GM21825 (cell line): Measurements from ENCODE around the gene PRKD2.
"Not testable (repeated sequence)": the region's sequence is repeated elsewhere in the genome, so short reads cannot be mapped to it uniquely, and the experiment has no call there.

Source experiments
- ATAC-seq: cut with Tn5 transposase; IDR thresholded peaks from one replicate; pipeline ENCODE4 v1.9.1; 2021; ENCODE audit warnings: mild to moderate bottlenecking, moderate library complexity; ENCODE audit not compliant: unreplicated experiment

Gene PRKD2

DNA sequence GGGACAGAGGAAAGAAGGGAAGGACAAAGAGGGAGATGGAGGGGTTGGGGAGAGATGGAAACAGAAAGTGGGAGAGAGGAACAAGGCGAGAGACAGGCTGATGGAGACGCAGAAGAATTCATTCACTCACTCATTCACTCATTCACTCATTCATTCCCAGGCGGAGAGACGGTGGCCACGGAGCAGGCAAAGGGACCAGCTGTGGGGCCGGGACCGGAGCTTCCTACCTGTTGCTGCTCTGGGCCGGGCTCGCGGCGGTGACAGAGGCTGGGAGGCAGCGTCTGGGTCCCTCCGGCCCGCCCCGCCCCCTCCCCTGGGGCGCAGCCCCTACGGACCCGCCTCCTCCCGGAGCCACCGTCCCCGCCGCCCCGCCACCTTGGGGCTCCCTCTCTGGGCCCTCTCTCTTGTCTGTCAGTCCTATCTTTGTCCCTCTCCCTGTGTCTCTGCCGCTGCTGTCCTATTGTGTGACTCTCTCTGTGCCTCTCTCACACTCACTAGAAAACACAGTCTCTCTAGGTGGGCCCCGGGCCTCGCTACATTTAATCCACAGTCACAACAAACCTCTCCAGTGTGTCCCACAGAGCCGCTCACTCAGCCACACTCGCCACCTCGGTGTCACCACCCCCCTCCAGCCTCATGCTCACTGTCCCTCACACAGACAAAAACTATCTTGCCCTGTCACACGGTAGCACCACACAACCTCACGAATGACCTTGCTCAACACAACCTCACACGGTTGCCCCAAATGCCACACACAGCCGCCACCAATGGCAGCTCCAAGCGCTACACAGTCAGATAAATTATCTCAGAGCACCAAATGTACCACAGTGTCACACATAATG lies 80.8 kb downstream of the PRKD2 start, which contains the start of gene GNG8:
GNG8 (minus strand) TSS at position 283 of the 842 bp plus-strand sequence. CDS start 1,520 bp downstream, outside the sequence.
- no peak for ATAC-seq

DNA sequence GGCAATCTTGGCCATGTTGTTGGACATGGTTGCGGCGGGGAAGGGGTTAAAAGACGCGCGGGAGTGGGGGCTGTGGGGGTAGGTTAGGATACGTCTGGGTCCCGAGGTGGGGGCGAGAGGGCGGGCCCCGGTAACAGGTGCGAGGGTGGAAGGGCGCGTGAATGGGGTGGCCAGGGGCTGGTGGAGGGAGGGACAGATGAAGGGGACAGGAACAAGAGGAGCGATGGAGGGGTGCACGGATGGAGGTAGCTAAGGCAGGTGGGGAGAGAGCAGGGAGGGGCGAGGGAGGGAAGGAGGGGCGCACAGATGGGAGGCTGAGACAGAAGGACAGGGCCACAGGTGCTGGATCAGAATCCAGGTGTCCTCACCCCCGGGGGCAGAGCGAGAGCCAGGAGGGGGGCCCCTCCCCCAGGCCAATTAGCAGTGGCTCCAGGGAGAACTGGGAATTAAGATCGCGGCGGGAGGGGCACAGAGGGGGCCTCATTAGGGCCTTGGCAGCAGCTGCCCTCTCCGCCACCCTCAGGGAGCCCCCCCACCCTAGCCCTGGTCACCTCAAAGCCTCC lies 82.2 kb downstream of the PRKD2 start:
- ATAC-seq: no peak

GRCh38 chr19:46634045-46634655 lies 82.8 kb downstream of the PRKD2 start:
- no peak for ATAC-seq

- ATAC-seq: no peak
These were observed 83.8 kb downstream of the PRKD2 start for GRCh38 chr19:46633130-46633529.

- ATAC-seq: no peak
These were observed 85.4 kb downstream of the PRKD2 start for GRCh38 chr19:46631481-46631880.

DNA sequence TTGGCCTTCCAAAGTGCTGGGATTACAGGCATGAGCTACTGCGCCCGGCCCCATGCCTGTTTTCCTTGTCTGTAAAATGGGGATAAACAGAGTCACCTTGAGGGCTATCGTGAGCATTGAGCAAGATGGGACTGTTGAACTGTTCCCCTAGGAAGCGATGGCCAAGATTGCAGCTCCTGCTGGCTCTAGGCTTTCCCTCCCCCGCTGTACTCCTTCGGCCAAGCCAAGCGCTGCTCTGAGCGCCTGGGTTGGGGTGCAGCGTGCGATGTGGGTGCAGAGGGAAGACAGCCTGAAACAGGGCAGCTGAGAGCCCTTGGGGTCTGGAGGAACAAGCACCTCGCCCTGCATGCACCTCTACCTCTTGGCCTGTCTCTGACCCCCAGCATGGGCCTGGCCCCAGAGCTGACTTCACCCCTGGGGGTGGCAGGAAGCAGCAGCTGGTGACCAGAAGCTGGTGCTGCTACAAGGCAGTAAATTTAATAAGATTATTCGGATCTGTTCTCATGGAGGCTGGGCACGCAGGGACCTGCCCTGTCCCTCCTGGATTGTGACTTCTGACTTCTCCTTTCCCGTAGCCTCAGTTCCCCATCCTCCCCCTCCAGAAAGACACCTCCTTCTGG lies 86.2 kb downstream of the PRKD2 start:
- no peak for ATAC-seq

GRCh38 chr19:46629546-46630025 lies 87.3 kb downstream of the PRKD2 start:
- no peak for ATAC-seq

- ATAC-seq: not testable (repeated sequence)
These were observed 87.9 kb downstream of the PRKD2 start for GRCh38 chr19:46628970-46629369.

DNA sequence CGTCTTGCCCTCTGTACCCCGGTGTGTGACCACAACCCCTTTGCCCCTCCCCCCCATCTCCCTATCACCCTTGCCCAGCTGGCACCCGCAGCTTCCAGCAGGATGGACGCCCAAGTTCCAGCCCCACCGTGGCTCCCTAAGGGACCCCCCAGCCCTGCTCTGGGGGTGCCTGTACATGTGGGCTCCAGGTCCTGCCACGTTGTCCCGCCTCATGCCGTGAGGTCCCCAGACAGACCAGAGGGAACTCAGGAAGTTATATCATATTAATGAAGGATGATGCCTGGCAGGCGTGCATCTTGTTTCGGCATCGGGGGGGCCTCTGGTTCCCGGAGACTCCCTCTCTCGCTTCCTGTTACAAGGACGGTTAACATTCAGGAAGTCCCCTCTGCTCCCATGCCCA lies 90.5 kb downstream of the PRKD2 start:
- ATAC-seq: no peak

GRCh38 chr19:46625731-46626130 lies 91.2 kb downstream of the PRKD2 start:
- ATAC-seq: no peak

GRCh38 chr19:46624958-46625661 lies 91.8 kb downstream of the PRKD2 start, which contains the start of gene PTGIR:
PTGIR (minus strand) TSS chr19:46625089; CDS start chr19:46624225, 864 bp downstream.
- no peak for ATAC-seq
